ENCODE results near the gene ZMYND8. TPM values are rescaled to one million over a fixed set of nuclear protein-coding genes. Genes with fewer than 3 reads are reported as not detected.

The ZMYND8 gene
- total RNA-seq, 1 experiment from 2014 or later = 50.7 TPM

- no TSS peak for BruUV-seq (replicated peaks)
- peaks cover 18% of the 10 kb centered on the region for H3K36me3 ChIP-seq (ENCODE audit: control insufficient read depth, insufficient read depth, low read length)
- in situ Hi-C loops (cut with HindIII; ENCODE audit: low pct_unique_long_range_greater_than_20kb, low sequenced_read_pairs) (no loop called here), intact Hi-C loops (cut with micrococcal nuclease; ENCODE audit: unreplicated experiment) (no loop called here)
- no peaks in the 10 kb centered on the region for H3K9me3 ChIP-seq (ENCODE audit: control insufficient read depth, insufficient read depth, low read depth, low read length)
- H3K4me3 ChIP-seq (ENCODE audit: low read depth in 2 of 2, low read length in 2 of 2) = no peak overlapping the region
- ATAC-seq (no peak), DNase-seq (ENCODE audit: low read depth, low spot score) (no peak)
- H3K4me1 ChIP-seq (ENCODE audit: control insufficient read depth, insufficient read depth, low read length) = peaks cover 15% of the 10 kb centered on the region
- peak overlapping the region; percentile 87 for H3K27ac ChIP-seq (ENCODE audit: low read length)
- TF ChIP-seq REST (IDR thresholded peaks at IDR 0.05; ENCODE audit: insufficient read depth in 1 of 2, low read depth in 2 of 2, low read length in 1 of 2) (no peak), CTCF (IDR thresholded peaks at IDR 0.05) (peak; percentile 63; the same call in 1 of the 2 replicates), POLR2AphosphoS5 (IDR thresholded peaks at IDR 0.05; ENCODE audit: low read depth, low read length) (no peak), TCF7L2 (IDR thresholded peaks at IDR 0.05; ENCODE audit: low read depth, low read length) (no peak), SIN3A (IDR thresholded peaks at IDR 0.05; ENCODE audit: borderline replicate concordance, insufficient read depth, low read depth, low read length) (no peak)
- POLR2A ChIA-PET = no interaction called here
- CTCF ChIA-PET = interaction anchor here (1.0 to 2.3 kb wide), 2 partner anchors 32 to 87 kb away, joined by 3 to 12 read pairs; no protein-coding TSS in a partner anchor
- no peaks in the 10 kb centered on the region for H3K27me3 ChIP-seq (ENCODE audit: control insufficient read depth, insufficient read depth, low read length)
These were observed 59.5 kb downstream of the ZMYND8 start for GRCh38 chr20:47296950-47297349.

GRCh38 chr20:47295921-47296426 lies 60.5 kb downstream of the ZMYND8 start:
- ChIA-PET CTCF (interaction anchor here (2.3 kb wide), 1 partner anchor 88 kb away, joined by 12 read pairs; no protein-coding TSS in a partner anchor), POLR2A (no interaction called here)
- Histone ChIP-seq H3K9me3 (ENCODE audit: control insufficient read depth, insufficient read depth, low read depth, low read length) (no peaks in the 10 kb centered on the region), H3K27me3 (ENCODE audit: control insufficient read depth, insufficient read depth, low read length) (no peaks in the 10 kb centered on the region), H3K4me1 (ENCODE audit: control insufficient read depth, insufficient read depth, low read length) (peaks cover 15% of the 10 kb centered on the region), H3K4me3 (ENCODE audit: low read depth in 2 of 2, low read length in 2 of 2) (no peak overlapping the region), H3K27ac (ENCODE audit: low read length) (peak overlapping the region; percentile 87), H3K36me3 (ENCODE audit: control insufficient read depth, insufficient read depth, low read length) (peaks cover 26% of the 10 kb centered on the region)
- intact Hi-C loops (cut with micrococcal nuclease; ENCODE audit: unreplicated experiment) (no loop called here), in situ Hi-C loops (cut with HindIII; ENCODE audit: low pct_unique_long_range_greater_than_20kb, low sequenced_read_pairs) (no loop called here)
- DNase-seq (ENCODE audit: low read depth, low spot score) (peak; percentile 77), ATAC-seq (peak; percentile 93)
- BruUV-seq (replicated peaks) = no TSS peak
- no peak for TF ChIP-seq REST (IDR thresholded peaks at IDR 0.05; ENCODE audit: insufficient read depth in 1 of 2, low read depth in 2 of 2, low read length in 1 of 2)
- no peak for TF ChIP-seq POLR2AphosphoS5 (IDR thresholded peaks at IDR 0.05; ENCODE audit: low read depth, low read length)
- no peak for TF ChIP-seq TCF7L2 (IDR thresholded peaks at IDR 0.05; ENCODE audit: low read depth, low read length)
- no peak for TF ChIP-seq SIN3A (IDR thresholded peaks at IDR 0.05; ENCODE audit: borderline replicate concordance, insufficient read depth, low read depth, low read length)
- TF ChIP-seq CTCF (IDR thresholded peaks at IDR 0.05) = no peak

Data from Panc1 (cell line).